Activated CD8-positive, alpha-beta memory T cell treated with anti-CD3 and anti-CD28 coated beads for 48 hours (primary cell): ENCODE measurements around the gene GSKIP.

Experiments
- DNase-seq, 3 experiments: peaks; one replicate each; pipeline ENCODE4 v3.0.0-alpha.2; 2020; ENCODE audit warnings: low read depth in 2 of 3, low spot score in 2 of 3

Gene GSKIP

DNA sequence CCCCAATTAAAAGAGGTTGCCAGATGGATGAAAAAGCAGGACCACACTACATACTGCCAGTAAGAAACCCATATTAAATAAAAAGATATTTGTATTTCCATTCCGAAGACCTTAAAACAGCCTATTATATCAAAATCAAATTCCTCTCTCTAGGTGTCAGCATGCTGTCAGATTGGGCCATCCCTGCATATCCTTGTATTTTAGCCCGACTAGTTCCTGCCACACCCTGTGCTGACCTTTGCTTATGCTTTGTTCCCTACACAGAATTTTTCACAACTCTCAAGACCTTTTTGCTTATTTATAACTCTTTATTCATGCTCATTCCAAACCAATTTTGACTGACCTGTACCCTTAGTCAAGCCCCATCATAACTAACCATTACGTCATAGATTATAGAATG, 12.8 kb downstream of the GSKIP start:
- DNase-seq: no peak

DNA sequence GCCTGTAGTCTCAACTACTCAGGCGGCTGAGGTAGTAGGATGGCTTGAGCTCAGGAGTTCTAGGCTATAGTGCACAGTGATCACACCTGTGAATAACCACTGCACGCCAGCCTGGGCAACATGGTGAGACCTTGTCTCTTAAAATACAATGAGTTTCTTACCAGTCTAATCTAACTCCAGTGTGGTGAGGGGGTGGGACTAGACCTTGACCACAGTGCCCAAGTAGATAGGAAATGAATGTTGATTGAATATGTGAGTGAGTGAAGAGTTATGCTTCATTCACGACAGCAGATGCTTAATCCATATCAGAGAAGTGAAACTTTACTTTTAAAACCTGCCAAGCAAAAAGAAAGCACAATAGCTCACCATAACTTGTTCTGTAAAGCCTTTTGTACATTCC, 17.4 kb downstream of the GSKIP start:
- DNase-seq: no peak

DNA sequence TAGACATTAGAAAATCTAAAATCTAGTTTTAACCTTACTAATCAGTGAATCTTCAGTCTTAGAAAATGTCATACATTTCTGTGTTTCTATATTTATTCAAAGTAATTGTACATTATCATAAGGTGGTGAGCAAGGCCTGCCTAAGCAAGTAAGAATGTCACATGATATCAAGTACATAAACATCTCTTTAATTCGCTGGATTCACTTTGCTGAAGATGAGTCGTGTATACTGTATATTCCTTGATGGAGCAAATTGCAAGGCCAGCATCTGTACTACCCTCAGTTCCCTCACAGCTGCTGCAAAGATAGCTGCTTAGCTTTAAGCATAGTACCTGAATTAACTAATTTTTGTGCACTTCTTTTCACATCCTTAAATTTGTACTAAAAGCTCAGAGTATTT, 20.1 kb downstream of the GSKIP start:
- no peak for DNase-seq

DNA sequence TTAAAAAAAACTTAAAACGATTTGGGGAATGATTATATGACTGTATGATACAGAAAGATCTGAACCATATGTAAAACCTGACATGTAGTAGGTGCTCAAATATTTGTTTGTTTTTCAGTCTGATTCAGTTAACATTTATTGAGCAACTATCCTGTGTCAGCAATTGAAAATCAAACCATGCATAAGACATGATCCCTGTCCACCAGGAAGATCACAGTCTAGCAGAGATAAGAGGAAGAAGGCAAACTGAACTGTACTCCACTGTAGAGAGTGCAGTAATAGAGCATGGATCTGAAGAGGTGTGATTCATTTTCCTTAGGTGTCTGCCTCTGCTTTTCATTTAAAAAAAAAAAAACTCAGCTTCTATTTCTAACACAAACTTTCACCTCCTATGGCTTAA, 20.7 kb downstream of the GSKIP start:
- no peak for DNase-seq

DNA sequence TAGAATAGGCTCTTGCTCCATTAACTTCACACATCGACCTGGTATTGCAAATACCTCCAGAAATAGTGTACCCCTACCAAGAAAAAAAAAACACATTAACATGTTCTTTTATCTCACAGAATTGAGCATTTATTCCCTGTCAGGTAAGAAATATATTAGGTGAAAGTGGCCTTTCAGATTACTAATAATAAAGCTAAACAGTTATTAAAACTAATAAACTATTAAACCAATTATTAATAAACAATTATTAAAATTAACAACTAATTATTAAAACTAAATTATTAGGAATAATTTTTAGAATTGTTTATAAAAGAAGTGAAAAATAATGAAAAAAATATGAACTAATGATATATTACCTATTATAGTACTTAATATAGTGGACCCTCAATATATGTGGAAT, 21.4 kb downstream of the GSKIP start:
- no peak for DNase-seq

DNA sequence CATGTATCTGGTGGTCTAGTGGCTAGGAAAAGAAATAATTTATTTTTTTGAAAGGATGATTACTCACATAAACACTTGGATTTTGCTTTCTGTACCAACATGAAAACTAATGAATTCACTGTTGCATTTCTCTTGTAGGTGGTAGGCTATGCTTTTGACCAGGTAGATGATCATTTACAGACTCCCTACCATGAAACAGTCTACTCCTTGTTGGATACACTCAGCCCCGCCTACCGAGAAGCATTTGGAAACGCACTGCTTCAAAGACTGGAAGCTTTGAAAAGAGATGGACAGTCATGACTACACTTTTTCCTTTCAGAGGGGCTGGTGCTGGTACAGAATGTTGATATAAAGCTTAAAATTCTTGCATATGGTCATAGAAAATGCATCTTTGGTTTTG, 22.1 kb downstream of the GSKIP start:
- no peak for DNase-seq

DNA sequence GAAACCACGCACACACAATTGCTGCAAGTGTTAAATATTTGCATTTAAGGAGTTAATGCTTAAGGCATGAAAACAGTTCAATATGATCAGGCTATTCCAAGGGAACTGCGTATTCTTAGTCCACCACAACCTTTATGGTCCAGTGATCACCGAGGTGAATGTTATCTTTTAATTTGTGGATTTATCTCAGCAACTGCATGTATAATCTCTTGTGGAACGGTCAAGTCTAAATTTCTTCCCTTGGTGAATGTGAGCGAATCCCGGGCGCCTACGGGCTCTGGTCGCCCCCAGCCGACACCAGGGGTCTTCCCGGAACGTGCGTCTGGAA, 27.6 kb downstream of the GSKIP start:
- no peak for DNase-seq

DNA sequence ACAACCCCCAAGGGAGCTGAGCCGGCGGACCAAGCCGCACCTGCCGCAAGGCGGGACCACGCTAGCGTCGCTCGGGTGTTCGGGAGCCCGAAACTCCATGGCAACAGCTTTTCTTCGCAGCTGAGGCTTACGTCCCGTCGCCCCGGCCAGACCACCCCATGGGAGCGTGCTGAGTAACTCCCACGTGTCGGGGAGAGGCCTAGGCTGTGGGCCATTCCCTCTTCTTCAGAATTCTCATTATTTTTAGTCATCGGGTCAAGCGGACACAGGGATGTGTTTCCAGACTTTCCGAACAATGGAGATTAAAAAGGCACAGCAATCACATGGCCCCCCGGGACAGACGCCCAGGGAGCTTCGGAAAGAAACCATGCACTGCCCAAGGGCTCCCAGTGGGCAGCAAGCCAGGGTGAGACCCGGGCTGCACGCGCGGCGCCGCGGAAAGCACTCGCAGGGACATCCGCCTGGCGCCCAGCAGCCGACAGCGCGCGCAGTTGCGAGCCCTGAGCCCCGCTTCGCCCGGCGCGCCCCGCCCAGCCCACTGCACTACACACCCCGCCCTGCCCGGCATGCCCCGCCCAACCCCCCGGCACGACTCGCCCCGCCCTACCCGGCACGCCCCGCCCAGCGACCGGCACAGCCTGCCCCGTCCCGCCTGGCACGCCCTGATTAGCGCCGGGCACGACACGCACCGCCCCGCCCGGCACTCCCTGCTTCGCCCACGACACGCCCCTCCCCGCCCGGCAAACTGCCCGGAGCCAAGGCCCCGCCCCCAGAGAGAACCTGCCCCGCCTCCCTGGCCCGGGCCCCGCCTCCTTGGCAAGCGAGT, 28.2 kb downstream of the GSKIP start:
- peak; percentile 98 to 99 (median 98) for DNase-seq

DNA sequence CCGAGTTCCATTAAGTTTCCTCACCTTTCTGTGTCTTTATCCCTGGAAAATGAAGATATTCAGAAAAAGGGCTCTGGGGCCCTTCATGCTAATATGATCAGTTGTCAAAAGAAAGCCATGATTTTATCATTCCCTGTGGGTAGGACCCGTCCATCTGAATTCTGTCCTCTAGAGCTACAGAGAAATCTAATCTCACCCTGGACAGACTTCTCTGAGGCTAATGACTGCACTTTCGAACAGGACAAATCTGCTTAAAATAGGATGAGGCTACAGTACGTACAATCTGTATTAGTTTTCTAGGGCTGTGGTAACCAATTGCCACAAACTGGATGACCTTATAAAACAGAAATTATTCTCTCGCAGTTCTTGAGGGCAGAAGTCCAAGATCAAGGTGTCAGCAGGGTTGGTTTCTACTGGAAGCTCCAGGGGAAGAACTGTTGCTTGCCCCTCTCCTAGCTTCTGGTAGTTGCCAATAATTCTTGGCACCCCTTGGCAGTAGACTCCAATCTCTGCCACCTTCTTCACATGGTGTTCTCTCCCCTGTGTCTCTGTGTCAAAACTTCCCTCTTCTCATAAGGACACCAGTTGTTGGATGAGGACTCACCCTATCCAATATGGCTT, 29.9 kb downstream of the GSKIP start:
- DNase-seq: no peak

DNA sequence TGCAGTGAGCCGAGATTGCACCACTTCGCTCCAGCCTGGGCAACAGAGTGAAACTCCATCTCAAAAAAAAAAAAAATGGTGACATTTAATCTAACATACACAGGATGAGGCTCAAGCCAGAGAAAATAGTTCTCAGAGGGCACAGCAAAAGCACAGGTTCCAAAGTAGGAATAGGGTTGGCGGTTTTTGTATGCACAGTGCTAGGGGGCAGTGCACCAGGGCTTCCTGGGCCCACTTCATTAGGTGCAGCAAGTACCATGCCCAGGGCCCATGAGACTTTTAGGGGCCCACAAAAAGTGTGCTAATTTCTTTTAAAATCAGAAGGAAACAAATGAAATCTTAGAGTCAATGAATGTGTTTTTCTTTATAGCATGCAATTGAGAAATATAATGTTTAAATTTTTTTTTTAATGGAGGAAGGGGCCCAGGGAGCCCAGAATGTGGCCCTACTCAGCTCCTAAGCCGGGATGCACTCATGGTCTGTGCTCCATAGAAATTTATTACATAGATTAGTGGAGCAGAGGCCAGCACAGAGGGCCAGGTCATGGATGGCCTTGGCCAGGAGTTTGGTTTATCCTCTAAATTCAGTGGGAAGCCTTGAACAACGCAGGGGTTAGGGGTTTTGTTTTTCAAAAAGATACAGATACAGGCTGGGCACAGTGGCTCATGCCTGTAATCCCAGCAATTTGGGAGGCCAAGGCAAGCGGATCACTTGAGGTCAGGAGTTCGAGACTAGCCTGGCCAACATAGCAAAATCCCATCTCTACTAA, 30.9 kb downstream of the GSKIP start:
- DNase-seq: no peak

DNA sequence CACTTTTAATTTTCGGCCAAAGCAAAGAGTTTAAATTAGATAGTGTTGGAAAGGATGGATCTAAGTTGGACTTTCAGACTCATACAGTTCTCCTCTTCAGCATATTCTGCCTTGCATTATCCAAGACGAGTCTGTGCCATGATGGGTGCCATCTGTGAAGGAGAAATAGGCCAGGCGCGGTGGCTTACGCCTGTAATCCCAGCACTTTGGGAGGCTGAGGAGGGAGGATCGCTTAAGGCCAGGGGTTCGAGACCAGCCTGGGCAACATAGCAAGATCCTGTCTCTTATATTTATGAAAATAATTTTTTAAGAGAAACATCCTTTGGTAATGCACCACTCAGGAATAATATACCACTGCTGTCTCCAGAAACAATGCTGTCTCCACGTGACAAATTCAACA, 35.1 kb downstream of the GSKIP start:
- DNase-seq: no peak

DNA sequence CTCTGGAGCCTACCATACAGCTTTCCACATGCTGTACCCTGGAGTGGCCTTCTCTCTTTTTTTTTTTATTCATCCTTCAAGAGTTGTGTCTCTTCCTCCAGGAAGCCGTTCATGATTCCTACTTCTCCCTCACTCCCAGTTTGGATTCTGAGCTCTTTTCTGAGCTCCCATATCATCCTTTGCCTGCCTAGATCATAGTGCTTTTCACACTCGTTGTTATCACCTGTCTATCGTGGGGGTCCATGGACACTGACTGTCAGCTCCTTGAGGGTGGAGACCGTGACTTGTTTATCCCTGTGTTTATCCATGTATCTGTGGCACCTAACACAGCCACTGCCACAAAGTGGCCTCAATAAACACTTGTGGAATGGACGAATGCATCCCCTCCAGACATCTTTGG, 35.6 kb downstream of the GSKIP start:
- DNase-seq: no peak

DNA sequence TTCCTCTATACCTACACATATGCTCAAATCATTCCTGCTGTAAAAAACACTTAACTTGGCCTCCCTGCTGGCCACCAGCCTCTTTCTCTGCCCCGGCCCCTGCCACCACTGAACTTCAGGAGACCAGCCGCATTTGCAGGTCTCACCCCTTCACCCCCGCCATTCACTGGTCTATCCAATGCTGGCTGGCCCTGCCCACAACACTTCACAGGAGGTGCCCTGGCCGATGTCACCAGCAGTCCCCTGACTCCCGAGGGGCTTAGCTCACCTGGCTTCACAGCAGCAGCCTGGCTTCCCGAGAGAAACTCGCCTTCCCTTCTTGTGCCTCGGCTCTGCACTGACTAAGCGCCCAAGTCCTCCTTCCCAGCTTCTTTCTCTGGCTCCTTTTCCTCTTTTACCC, 36.1 kb downstream of the GSKIP start:
- no peak for DNase-seq

DNA sequence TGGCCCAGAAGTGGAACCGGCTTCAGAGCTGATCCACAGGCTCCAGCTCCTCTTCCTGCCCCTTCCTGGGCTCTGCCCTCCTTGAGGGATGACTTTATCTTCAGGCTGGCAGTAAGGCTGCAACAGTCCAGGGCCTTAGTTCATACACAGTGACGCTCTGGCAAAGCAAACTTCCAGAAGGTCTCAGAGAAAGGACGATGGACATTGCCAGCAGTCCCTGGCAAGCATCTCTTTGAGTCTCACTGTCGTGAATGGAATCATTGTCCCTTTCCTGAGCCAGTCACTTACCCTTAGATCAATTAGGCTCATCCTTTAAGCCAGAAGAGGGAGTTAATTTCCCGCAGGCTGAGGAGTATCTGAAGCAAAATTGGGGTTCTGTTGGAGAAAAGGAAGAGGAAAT, 37.2 kb downstream of the GSKIP start:
- DNase-seq: no peak

DNA sequence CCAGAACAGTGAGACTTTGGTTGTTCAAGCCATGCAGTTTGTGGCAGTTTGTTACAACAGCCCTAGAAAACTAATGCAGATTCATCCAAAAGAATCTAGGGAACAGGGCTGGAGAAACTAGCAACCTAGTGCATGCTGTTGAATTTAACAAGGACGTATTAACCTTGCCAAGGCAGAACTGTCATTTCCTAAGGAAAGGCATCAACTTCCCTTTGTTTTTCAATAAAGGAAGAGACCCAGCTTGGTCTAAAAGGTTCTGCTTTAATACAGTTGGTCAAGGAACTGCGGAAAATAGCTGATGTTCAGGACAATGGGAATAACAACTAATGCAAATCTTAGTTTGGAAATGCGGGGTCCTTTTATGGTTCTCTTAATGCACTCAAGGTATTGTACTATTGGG, 40.1 kb downstream of the GSKIP start:
- DNase-seq: no peak

DNA sequence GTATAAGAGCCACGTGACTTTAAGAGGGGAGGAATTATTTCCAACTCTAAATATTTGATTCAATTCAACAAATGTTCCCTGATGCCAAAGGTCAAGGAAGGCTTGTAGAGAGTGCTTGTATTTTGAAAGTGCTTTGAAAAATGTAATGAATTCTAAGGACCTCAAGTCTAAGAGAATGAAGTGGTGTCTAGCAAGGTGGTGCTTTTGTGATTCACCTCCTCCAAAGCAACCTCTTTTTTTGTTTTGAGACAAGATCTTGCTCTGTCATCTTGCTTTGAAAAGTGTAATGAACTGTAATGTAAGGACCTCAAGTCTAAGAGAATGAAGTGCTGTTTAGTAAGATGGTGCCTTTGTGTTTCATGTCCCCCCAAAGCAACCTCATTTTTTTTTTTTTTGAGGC, 42.4 kb downstream of the GSKIP start:
- no peak for DNase-seq

DNA sequence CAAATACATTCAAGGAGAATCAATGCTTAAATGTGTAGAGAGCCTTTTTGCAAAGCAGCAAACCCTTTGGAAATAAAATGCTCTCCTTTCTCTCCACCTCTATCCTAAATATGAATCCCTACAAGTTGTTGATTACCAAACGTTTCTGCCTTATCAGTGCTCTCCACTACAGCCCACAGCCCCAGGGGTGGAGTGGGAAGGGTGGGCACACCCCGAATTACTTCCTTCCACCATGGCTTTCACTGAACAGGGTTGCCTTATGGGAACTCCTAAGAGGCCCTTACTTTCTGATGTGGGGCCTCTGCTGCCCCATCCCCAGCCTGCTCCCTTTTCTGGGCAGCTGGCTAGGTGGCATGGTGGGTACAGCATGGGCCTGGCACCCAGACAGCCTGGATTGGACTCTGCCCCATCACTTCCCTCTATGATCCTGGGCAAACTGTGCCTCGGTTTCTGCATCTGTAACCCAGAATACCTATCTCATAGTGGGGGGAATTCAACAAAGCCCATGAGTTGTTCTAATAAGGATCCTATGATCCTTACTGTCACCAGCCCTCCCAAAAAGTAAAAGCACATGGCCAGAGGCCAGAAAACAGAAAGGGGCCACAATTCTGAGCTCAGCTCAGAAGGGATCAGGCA, 44.7 kb downstream of the GSKIP start:
- no peak for DNase-seq

DNA sequence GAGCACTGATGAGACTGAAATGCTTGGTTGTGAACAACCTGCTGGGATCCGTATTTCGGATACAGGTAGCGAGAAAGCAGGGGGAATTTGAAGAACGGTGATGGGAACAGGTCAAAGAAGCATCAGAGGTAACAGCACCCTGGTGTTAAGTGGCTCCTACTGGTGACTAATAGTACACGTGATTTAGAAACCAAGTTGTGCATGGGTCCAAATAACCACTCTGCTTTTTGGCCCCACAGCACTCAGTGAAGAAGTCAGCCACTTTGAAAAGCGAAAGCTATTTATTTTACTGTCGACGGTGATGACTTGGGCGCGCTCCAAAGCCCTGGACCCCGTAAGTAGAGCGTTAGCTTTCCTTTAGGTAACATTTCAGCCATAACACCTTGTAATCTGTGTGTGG, 45.3 kb downstream of the GSKIP start:
- DNase-seq: no peak

DNA sequence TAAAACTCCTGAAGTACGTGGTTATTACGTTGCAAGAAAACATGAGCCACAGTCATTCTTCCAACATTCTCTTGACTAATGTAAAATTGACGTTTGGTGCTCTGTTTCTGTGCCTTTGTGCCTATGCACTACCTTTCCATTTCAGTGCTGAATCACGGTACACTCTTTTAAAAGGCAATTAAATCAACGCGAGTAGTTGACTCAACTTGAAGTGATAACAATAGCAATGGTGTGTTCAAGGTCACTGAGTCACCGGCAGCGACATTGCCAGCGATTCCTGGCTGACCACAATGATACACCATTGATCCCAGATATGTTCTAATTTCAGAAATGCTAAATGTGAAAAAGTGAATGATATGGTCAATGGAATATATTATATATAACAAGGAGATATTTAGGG, 46.4 kb downstream of the GSKIP start:
- DNase-seq: no peak

DNA sequence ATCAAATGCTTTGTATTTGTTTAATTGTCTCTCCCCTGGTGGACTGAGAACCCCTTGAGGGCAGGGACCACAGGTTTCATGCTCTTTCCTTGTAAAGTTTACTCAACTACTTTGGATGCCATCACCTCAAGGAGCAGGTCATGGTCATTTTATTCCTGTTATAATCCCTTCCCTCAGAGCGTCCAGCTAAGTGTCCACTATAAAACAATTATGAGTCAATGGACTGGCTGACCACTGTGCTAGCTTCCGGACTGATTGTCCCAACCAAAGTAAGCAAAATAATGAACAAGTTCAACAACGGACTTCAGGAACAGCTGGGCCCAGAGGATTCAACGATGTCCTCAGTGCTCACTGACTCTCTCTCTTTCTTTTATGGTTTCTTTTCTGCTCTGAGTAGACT, 46.8 kb downstream of the GSKIP start:
- DNase-seq: no peak

DNA sequence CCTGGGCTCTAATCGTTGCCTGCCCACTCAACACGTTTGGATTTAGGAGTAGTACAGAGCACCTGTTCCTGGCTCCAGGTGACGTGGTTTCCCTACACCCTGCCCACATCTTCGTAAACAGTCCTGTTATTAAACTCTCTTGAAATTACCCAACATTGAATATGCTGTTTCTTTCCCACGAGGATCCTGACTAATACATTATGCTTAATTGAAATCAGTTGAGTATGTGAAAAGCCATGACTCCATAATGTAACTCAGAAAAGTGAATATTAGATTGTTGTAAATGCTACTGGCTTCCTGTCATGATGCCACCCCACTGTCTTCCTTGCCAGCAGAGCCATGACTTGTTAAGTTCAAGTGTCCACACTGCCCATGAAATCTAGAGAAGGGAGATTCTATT, 50.2 kb downstream of the GSKIP start:
- DNase-seq: no peak

DNA sequence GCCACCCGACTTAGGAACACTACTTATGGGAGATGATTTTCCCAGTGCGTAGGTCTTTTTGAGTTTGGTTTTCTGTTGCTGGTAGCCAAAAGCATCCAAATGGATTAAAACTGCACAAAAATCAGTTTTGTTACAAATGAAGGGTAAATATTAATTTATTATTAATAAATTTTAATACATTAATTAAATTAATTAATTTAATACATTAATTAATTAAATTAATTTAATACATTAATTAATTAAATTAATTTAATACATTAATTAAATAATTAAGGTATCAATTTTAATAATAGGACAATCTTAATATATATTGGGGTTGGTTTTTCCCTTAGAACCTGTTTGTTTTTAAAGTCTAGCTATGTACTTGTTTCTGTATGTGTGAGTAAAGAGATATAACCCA, 52.2 kb downstream of the GSKIP start:
- no peak for DNase-seq
